ENCODE results near the gene GNL1. TPM values are rescaled to one million over a fixed set of nuclear protein-coding genes. Genes with fewer than 3 reads are reported as not detected.

The GNL1 gene
- total and polyA plus RNA-seq, 9 of the 15 experiments (the other 6 are each of a cell fraction or from before 2014, with no cell fraction given), result 0.73 to 112 (median 58.0) TPM

DNA sequence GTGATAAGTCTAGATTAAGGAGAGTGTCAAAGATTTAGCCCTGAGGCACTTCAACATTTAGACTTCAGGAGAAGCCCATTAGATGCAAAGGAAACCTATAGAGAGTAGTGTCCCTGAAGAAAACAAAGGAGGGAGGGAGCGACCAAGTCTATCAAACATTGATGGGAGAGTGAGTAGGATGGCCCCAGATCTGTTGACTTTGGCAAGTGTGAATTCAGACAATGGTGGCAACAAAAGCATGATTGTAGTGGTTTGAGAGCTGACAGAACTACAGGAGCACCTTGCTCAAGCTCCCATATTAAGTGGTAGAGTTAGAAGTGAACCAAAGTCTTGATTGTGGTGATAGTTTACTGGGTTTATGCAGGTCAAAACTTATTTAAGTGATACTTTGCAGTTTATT, 14.0 kb upstream of the GNL1 start (continued):
- TF ChIP-seq SAP30 (IDR thresholded peaks at IDR 0.05; ENCODE audit: borderline replicate concordance, insufficient read depth, low read depth, low read length, poor library complexity, severe bottlenecking), result no peak
- no peak for TF ChIP-seq ZKSCAN1 (IDR thresholded peaks at IDR 0.05; ENCODE audit: low read depth, low read length)
- TF ChIP-seq, protein P1, sequence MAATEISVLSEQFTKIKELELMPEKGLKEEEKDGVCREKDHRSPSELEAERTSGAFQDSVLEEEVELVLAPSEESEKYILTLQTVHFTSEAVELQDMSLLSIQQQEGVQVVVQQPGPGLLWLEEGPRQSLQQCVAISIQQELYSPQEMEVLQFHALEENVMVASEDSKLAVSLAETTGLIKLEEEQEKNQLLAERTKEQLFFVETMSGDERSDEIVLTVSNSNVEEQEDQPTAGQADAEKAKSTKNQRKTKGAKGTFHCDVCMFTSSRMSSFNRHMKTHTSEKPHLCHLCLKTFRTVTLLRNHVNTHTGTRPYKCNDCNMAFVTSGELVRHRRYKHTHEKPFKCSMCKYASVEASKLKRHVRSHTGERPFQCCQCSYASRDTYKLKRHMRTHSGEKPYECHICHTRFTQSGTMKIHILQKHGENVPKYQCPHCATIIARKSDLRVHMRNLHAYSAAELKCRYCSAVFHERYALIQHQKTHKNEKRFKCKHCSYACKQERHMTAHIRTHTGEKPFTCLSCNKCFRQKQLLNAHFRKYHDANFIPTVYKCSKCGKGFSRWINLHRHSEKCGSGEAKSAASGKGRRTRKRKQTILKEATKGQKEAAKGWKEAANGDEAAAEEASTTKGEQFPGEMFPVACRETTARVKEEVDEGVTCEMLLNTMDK (IDR thresholded peaks at IDR 0.05; ENCODE audit: borderline replicate concordance, insufficient read depth, low read depth, low read length, poor library complexity, severe bottlenecking), result no peak
- no peak for TF ChIP-seq PPARD (CRISPR knock-in tag; IDR thresholded peaks at IDR 0.05)
- no peak for TF ChIP-seq JUN (IDR thresholded peaks at IDR 0.05; ENCODE audit: borderline replicate concordance, low read depth, low read length)
- TF ChIP-seq JUN (CRISPR knock-in tag; IDR thresholded peaks at IDR 0.05; ENCODE audit: borderline replicate concordance), result 0 out of 2 replicates have a peak, but pooled peaks have one; percentile 42
- no peak for TF ChIP-seq ZFP1 (CRISPR knock-in tag; IDR thresholded peaks at IDR 0.05)

DNA sequence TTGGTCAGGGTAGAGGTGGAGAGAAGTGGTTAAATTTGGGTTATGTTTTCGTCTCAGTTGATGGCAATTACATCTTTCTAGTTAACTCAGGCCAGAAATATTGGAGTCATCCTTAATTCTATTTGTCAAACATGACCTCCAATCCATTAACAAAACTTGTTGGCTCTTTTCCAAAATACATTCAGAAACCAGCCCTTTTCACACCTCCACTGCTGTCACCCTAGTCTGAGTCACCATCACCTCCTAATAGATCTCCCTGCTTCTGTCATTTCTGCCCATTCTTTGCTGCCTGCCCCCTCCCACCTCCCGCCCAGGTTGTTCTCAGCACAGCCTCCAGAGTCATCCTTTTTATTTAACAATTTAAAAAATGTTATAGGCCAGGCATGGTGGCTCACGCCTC, 12.0 kb upstream of the GNL1 start:
- no peak overlapping the region for H3K4me3 ChIP-seq
- no peak overlapping the region for H3K4me2 ChIP-seq (ENCODE audit: insufficient read depth, low read length)
- H3K79me2 ChIP-seq (ENCODE audit: control insufficient read depth, insufficient read depth, low read length), result peaks cover 38% of the 10 kb centered on the region
- H3K27me3 ChIP-seq (ENCODE audit: control insufficient read depth in 2 of 2, insufficient read depth in 2 of 2, low read length in 2 of 2), result no peaks in the 10 kb centered on the region
- intact Hi-C loops (cut with micrococcal nuclease) (no loop called here), in situ Hi-C loops (cut with MboI) (no loop called here)
- H3K27ac ChIP-seq (ENCODE audit: extremely low read depth, low read depth, low read length), result no peak overlapping the region
- CTCF ChIA-PET (ENCODE audit: low intra/inter-chr PET ratio), result interaction anchor here (0.7 kb wide), 1 partner anchor 24 kb away, joined by 3 read pairs; no protein-coding TSS in a partner anchor
- FAIRE-seq, result no peak
- H3K9ac ChIP-seq (ENCODE audit: insufficient read depth in 1 of 2, low read depth in 2 of 2, low read length in 2 of 2), result no peak overlapping the region
- H4K20me1 ChIP-seq (replicated peaks; ENCODE audit: control insufficient read depth, insufficient read depth, low read length), result peaks cover 6% of the 10 kb centered on the region; the same call in 1 of the 2 replicates
- peak in 3 of 4 experiments; percentile 37 to 46 (median 45) for DNase-seq (ENCODE audit: extremely low read depth in 1 of 4, low spot score in 3 of 4)
- peaks cover 10% of the 10 kb centered on the region for H3K9me1 ChIP-seq (ENCODE audit: control insufficient read depth, insufficient read depth, low read length)
- POLR2A ChIA-PET, result interaction anchor here (3.0 kb wide), 1 partner anchor 11 kb away, joined by 41 read pairs; the partner anchor contains the start of genes GNL1 and PRR3
- ATAC-seq, result no peak
- WGBS (ENCODE audit: insufficient coverage, low coverage, missing lambda C conversion rate), result 77% methylated on average over 3 of the region's 3 CpGs
- no peaks in the 10 kb centered on the region for H3K9me3 ChIP-seq (replicated peaks; ENCODE audit: control insufficient read depth, insufficient read depth, low read depth, low read length)
- H2AFZ ChIP-seq (ENCODE audit: low read depth, low read length), result no peak overlapping the region
- TF ChIP-seq NFIC (IDR thresholded peaks at IDR 0.05), result peak; percentile 84
- no peak for TF ChIP-seq SRSF9 (IDR thresholded peaks at IDR 0.05; ENCODE audit: borderline replicate concordance, low read depth, low read length)
- no peak for TF ChIP-seq SMC3 (conservative IDR thresholded peaks at IDR 0.05; ENCODE audit: insufficient read depth, low read depth, low read length)
- no peak for TF ChIP-seq ZNF217 (CRISPR knock-in tag; IDR thresholded peaks at IDR 0.05)
- TF ChIP-seq, protein P2, sequence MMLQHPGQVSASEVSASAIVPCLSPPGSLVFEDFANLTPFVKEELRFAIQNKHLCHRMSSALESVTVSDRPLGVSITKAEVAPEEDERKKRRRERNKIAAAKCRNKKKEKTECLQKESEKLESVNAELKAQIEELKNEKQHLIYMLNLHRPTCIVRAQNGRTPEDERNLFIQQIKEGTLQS (IDR thresholded peaks at IDR 0.05), result peak; percentile 46; the same call in 1 of the 2 replicates
- TF ChIP-seq, protein P2 (CRISPR knock-in tag; conservative IDR thresholded peaks at IDR 0.05), result no peak
- 0 out of 2 replicates have a peak, but pooled peaks have one; percentile 33 for TF ChIP-seq JUND (IDR thresholded peaks at IDR 0.05; ENCODE audit: borderline replicate concordance, low read depth, low read length)
- no peak; the same call in 2 of the 3 replicates for TF ChIP-seq JUND (tag; IDR thresholded peaks at IDR 0.05; ENCODE audit: borderline replicate concordance, low read depth, low read length)
- TF ChIP-seq KDM4B (IDR thresholded peaks at IDR 0.05; ENCODE audit: borderline replicate concordance in 2 of 2, low read depth in 1 of 2), result no peak
- TF ChIP-seq MEIS2 (IDR thresholded peaks at IDR 0.05; ENCODE audit: partially characterized antibody), result peak; percentile 6
- H3K4me1 ChIP-seq (replicated peaks in 1 of 2; ENCODE audit: control insufficient read depth in 2 of 2, insufficient read depth in 2 of 2, low read length in 2 of 2), result peaks cover 15 to 28% of the 10 kb centered on the region in 2 experiments
- peaks cover 34% of the 10 kb centered on the region; the same call in 2 of the 3 replicates for H3K36me3 ChIP-seq (ENCODE audit: control insufficient read depth, insufficient read depth, low read length)
- no TSS peak for BruUV-seq (replicated peaks)

All from K562 (cell line).